M059J (cell line): Measurements from ENCODE around the gene VWA3A. TPM values are rescaled to one million over a fixed set of nuclear protein-coding genes. Genes with fewer than 3 reads are reported as not detected.
"Not testable (repeated sequence)": the region's sequence is repeated elsewhere in the genome, so short reads cannot be mapped to it uniquely, and the experiment has no call there.

Source experiments
- DNase-seq: peaks from one replicate; pipeline ENCODE4 v3.0.0-alpha.2; 2012; ENCODE audit warnings: low read depth
- total RNA-seq: library from RNA; depleted of rRNA; stranded (reverse); fragments of >200 nt; shearing (Covaris generic); gene quantifications from 2 replicates; pipeline ENCODE4 v1.2.3, GENCODE V29; 2014; rRNA removed

Gene VWA3A, protein sequence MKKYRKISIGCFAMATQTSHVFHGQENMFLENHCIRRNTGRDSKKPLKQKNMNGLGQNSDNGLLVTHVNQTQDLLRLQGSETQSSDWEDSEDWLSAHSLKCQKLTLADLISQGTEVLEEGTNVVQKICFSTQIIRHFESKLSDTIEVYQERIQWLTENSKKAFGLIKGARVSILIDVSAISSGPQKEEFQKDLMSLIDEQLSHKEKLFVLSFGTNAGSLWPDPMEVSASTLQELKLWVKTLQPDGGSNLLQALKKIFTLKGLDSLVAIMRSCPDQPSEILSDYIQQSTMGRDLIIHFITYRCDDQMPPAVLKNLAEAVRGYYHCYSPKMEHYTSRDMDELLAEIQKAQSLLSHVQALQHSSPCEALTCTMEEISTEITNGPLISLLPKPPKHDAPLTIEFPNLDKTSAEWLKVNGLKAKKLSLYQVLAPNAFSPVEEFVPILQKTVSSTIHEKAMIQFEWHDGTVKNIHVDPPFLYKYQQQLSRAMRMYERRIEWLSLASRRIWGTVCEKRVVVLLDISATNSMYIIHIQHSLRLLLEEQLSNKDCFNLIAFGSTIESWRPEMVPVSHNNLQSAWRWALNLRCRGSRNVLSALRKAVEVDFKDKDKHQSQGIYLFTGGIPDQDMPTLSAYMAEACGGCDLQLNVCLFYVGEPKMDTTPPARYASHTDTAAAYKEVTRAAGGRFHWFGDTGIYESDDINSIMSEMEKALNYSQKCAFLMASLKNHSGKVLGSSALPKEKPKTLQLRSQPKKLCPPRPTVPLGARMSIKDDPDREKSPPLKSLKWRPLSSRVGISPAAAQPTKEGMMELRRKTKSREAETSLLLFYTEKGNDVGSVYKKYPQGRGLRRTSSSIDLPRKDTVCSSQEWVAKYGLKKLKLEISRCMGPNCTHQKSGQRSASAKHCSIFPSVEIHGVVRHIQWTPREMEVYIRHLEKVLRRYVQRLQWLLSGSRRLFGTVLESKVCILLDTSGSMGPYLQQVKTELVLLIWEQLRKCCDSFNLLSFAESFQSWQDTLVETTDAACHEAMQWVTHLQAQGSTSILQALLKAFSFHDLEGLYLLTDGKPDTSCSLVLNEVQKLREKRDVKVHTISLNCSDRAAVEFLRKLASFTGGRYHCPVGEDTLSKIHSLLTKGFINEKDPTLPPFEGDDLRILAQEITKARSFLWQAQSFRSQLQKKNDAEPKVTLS
- total RNA-seq, result not detected in 2 replicates

DNA sequence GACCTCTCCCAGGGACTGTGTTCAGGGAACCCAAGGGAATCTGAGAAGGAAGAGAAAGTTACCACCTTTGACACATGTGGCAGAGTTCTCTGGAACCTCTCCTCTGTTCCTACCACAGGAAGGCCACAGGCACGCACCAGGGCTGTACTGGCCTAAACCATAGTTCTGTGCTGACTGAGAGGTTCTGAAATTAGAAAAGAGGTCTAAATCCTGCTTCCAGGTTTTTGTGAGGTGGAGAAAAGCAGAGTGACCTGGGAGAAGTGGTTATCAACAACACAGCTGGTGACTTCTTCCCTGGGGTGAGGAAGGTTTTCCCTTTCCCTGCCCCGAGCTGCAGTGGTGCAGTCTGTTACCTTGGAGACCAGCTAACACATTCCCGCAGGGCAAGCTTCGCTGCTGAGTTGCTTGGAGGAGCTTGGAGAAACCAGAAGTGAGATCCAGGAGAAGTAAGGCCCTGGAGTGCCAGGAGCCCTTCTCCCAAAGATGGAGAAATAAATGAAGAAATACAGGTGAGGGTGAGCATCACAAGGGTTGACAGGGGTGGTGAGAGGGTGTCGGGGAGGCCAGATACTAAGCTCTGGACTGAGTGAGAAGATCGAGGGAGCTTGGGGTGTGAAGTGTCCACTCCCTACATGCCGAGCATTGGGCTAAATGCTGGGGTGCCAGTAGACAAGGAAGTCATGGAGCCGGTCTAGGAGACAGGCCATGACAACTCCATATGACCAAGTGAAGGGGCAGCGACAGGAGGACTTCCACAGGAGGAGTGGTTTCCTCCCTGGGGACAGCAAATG is at the start of gene VWA3A:
TSS of gene VWA3A (plus strand) at position 399 of the 791 bp plus-strand sequence. CDS start at position 496, 97 bp downstream.
- peak; percentile 30 for DNase-seq

DNA sequence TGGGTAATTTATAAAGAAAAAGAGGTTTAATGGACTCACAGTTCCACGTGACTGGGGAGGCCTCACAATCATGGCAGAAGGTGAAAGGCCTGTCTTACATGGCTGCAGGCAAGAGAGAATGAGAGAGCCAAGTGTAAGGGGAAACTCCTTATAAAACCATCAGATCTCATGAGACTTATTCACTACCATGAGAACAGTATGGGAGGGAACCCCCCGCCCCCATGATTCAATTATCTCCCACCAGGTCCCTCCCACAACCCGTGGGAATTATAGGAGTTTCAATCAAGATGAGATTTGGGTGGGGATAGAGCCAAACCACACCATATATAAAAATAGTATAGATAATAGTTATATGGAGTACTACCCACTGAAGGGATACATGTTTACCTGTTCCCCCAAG is 48.5 kb upstream of the VWA3A start:
- not testable (repeated sequence) for DNase-seq

DNA sequence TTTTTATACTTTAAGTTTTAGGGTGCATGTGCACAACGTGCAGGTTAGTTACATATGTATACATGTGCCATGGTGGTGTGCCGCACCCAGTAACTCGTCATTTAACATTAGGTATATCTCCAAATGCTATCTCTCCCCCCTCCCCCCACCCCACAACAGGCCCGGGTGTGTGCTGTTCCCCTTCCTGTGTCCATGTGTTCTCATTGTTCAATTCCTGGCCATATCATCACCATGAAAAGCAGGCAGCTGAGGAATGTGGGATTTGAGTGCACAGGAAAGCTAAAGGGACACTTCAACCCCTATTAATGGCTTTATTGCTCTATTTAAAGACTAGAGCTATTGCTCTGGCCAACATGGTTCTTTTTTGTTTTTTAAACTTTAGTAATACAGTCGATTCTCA is 46.5 kb upstream of the VWA3A start:
- DNase-seq, result not testable (repeated sequence)

GRCh38 chr16:22050963-22051362 is 41.4 kb upstream of the VWA3A start:
- DNase-seq, result no peak

GRCh38 chr16:22052980-22053379 is 39.4 kb upstream of the VWA3A start:
- DNase-seq, result peak; percentile 22

- DNase-seq, result no peak
These were observed 38.4 kb upstream of the VWA3A start for GRCh38 chr16:22053921-22054341.

DNA sequence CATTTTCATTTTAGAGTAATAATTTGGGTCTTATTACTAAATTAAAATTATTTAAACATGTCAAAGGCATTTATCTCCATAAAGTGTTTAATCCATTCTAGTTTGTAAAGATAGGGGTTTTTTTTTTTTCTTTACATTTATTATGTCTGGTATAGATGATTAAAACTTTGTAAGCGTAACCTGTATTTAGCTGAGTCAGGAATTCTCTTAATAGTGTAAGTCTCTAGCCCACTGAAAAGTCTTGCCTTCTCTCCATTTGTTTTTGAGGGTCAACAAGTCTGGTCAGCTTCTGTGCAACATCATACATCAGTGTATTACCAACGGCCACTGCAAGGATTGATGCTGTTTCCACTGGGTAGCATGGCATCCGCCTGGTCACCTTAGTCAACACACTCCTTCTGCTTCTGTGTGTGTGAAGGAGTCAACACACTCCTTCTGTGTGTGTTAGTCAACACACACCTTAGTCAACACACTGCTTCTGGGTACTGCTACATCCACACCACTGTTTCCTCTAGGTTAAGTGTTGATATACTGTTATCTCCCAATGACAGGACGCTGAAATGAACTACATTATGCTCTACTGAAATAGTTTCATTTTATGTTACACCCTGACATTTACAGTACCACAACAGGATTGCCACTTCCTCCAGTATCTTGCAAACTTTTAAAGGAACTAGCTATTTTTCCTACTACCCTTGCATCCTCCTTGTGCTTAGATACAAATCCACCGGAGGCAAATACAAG is 37.3 kb upstream of the VWA3A start:
- no peak for DNase-seq

DNA sequence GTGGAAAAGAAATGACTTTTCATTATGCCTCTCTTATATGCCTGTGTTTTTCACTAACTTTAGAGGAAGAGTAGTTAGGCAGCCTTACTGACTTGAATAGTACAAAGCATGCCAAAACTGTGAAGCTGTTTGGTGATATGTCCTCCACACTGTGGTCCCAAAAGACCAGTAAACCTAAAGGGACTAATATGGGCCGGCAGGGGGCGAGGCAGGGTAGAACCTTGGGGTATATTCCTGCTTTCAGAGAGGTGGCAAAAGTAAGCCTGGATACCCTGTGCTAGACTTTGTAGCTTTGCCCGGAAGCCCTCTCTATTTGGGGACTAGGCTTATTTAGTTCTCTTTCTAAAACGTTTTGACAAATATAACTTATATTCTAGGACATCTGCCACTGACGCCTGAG is 36.5 kb upstream of the VWA3A start:
- DNase-seq, result no peak

GRCh38 chr16:22063888-22064467 is 28.4 kb upstream of the VWA3A start:
- no peak for DNase-seq

- no peak for DNase-seq
These were observed 27.1 kb upstream of the VWA3A start for GRCh38 chr16:22065252-22065651.

GRCh38 chr16:22070361-22071330 is 21.7 kb upstream of the VWA3A start:
- no peak for DNase-seq

GRCh38 chr16:22071331-22071910 is 20.9 kb upstream of the VWA3A start:
- no peak for DNase-seq

DNA sequence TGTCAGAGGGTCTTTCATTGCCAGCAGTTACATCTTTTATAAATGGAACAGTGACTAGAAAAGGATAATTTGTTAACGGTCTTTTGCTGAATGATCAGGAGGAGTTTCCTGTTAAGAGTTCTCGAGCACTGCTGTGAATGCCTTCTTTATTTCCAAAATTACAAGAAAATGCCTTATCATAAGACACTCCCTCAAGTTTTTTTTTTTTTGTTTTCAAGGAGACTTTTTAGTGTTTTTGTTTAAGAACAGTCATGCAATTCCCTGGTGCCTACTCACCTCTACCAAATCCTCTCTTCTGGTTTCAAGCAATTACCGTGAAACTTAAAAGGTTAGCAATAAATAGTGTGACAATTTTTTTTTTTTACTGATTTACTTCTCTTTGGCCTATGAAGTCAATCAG is 19.0 kb upstream of the VWA3A start:
- no peak for DNase-seq

GRCh38 chr16:22075043-22075757 is 17.1 kb upstream of the VWA3A start:
- peak; percentile 55 for DNase-seq

- DNase-seq, result no peak
These were observed 16.6 kb upstream of the VWA3A start for GRCh38 chr16:22075776-22076175.

DNA sequence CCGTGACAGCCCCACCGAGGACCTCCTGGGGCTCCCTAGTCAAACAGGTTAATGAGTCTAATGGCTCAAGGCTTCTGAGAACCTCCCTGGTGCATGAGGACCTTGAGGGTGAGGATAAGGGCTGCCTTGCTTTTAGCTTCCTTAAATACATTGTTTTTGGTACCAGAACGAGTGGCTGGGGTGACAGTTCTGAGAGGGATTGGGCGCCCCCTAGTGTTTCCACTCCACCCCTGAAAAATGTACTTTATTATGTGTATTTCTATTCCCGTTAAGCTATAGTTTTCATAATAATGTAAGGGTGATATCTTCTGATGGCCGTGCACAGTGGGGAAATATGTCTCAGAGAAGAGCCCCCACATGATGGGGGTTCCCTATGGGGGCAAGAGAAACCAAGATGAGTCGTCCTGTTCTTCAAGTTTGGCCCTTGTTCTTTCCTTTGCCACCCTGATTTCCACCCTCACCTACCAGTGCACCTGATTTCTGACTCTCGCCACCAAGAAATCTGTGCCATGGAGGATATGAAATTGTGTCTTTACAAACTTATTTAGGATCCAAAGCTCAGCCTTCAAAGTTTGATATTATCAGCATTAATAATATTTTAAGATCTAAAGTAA is 14.5 kb upstream of the VWA3A start:
- peak; percentile 59 for DNase-seq

GRCh38 chr16:22078656-22079055 is 13.7 kb upstream of the VWA3A start:
- DNase-seq, result no peak
